ENCODE data around the gene MEIS2. TPM values are rescaled to one million over a fixed set of nuclear protein-coding genes. Genes with fewer than 3 reads are reported as not detected.

MEIS2 gene
- total and polyA plus RNA-seq, 2 donors (not counting 3 experiments of a cell fraction or from before 2014, with no cell fraction given): 22.5 to 26.2 TPM

- H3K9ac ChIP-seq (replicated peaks; ENCODE audit: extremely low read depth, insufficient read depth, low read length): no peak overlapping the region
- no peak for TF ChIP-seq CTCF (IDR thresholded peaks at IDR 0.05; ENCODE audit: extremely low read depth in 1 of 2, insufficient read depth in 1 of 2, low read depth in 1 of 2, low read length in 2 of 2)
- TF ChIP-seq JUN (IDR thresholded peaks at IDR 0.05; ENCODE audit: borderline replicate concordance, insufficient read depth, insufficient read length, low read depth): no peak
- TF ChIP-seq EZH2 (IDR thresholded peaks at IDR 0.05; ENCODE audit: borderline replicate concordance, low read depth, low read length, severe bottlenecking): no peak
- TF ChIP-seq FOS (IDR thresholded peaks at IDR 0.05; ENCODE audit: borderline replicate concordance, insufficient read depth, low read length): no peak
- no peak for TF ChIP-seq GATA2 (IDR thresholded peaks at IDR 0.05; ENCODE audit: insufficient read depth, insufficient read length, low read depth, low read length)
- no peak for TF ChIP-seq POLR2A (IDR thresholded peaks at IDR 0.05; ENCODE audit: low read depth, low read length)
- no peak for TF ChIP-seq POLR2AphosphoS5 (IDR thresholded peaks at IDR 0.05; ENCODE audit: insufficient read depth, low read depth, low read length)
- TF ChIP-seq MYC (IDR thresholded peaks at IDR 0.05; ENCODE audit: low read depth, low read length): no peak
- TF ChIP-seq MAX (IDR thresholded peaks at IDR 0.05; ENCODE audit: insufficient read depth, insufficient read length): no peak
- CTCF ChIA-PET: interaction anchor here (0.7 to 1.4 kb wide), 3 partner anchors 9 to 67 kb away, joined by 3 read pairs; no protein-coding TSS in a partner anchor
- POLR2A ChIA-PET: no interaction called here
- no peak overlapping the region for H3K4me3 ChIP-seq (replicated peaks in 1 of 3; ENCODE audit: insufficient read depth in 1 of 3, low read depth in 1 of 3, low read length in 3 of 3)
- dilution Hi-C loops (cut with MboI; ENCODE audit: extremely low pct_ligation_motif_present, low sequenced_read_pairs) (no loop called here), intact Hi-C loops (cut with micrococcal nuclease) (no loop called here)
- peaks cover 0 to 5% of the 10 kb centered on the region in 2 experiments for H3K36me3 ChIP-seq (ENCODE audit: control insufficient read depth in 2 of 2, extremely low read depth in 1 of 2, insufficient read depth in 2 of 2, low read length in 2 of 2)
- H3K79me2 ChIP-seq (ENCODE audit: control insufficient read depth, insufficient read depth, low read length): no peaks in the 10 kb centered on the region
- no peak overlapping the region for H3K4me2 ChIP-seq (ENCODE audit: insufficient read depth, low read length)
- DNase-seq (ENCODE audit: low read depth, low spot score) (no peak), FAIRE-seq (no peak)
- no peaks in the 10 kb centered on the region for H3K9me1 ChIP-seq (replicated peaks; ENCODE audit: control insufficient read depth, extremely low read depth, insufficient read depth, low read length)
- H3K27me3 ChIP-seq (ENCODE audit: control insufficient read depth in 2 of 2, insufficient read depth in 2 of 2, low read length in 2 of 2): no peaks in the 10 kb centered on the region
- H3K27ac ChIP-seq (ENCODE audit: insufficient read depth, low read depth, low read length): no peak overlapping the region
- no peaks in the 10 kb centered on the region for H3K9me3 ChIP-seq (replicated peaks; ENCODE audit: control insufficient read depth, insufficient read depth, low read length)
- no peaks in the 10 kb centered on the region for H4K20me1 ChIP-seq (replicated peaks; ENCODE audit: control insufficient read depth, extremely low read depth, insufficient read depth, low read length)
- no peak overlapping the region for H2AFZ ChIP-seq (ENCODE audit: low read depth, low read length)
- BruUV-seq (replicated peaks): no TSS peak
- H3K4me1 ChIP-seq (ENCODE audit: control insufficient read depth, extremely low read depth, insufficient read depth, low read length): no peaks in the 10 kb centered on the region
Observed at GRCh38 chr15:37034835-37035748, 65.3 kb downstream of the MEIS2 start.
